ENCODE results near the gene GPC1.
A peak's percentile ranks its signal among the peaks of the same experiment; 100 is the strongest.

The GPC1 gene

DNA sequence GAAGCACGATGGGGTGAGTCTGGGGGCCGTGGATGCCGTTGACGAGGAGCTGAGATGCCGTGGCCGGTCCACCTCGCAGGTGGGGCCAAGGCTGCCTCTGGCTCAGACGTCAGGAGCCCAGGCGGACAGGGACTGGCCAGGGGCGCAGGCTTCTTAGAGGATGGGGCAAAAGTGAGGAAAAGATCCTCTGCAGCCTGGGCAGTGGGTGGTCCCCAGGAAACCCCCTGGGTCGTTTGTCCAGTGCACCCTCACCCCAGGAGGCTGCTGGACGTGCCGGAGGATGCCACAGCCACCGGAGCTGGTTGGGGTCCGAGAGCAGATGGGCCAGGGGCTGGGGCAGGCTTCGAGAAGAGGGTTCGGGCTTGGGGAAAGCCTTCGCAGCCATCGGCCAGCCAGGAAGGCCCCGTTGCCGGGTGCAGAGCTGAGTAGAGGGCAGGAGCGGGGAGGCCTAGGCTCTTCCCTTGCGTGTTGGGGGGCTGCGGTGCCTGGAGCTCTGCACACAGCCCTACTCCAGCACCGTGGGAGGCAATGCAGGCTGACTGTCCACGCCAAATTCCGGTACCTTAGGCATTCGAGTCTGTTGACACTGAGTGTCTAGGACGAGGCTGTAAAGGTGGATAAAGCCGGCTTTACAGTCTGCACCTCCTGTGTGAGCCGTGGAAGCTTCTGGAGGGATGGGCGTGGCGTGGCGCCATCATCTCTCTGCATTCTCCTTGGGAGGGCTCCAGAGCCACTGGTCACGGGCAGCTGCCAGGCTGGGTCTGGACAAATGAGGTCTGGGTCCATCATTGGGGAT, 18.8 kb downstream of the GPC1 start:
- DNase-seq: peak in 11 of 51 donors; percentile 9 to 45 (median 40)

DNA sequence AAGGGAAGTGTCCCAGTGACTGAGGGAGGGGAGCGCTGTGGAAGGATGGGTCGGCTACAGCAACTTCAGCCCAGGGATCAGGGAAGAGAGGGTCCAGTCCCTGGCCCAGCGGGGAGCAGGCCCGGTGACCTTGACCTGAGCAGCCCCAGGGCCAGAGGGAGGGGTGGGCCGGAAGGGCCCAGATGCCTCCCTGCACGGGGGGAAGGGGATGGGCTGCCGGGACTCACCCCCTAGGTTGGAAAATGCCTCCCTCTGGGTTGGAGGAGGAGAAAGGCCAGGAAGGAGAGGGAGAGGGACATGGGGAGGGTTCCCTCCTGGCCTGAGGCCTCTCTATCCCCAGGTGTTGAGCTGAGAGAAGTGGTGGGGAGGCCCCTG, 19.8 kb downstream of the GPC1 start:
- no peak for DNase-seq

DNA sequence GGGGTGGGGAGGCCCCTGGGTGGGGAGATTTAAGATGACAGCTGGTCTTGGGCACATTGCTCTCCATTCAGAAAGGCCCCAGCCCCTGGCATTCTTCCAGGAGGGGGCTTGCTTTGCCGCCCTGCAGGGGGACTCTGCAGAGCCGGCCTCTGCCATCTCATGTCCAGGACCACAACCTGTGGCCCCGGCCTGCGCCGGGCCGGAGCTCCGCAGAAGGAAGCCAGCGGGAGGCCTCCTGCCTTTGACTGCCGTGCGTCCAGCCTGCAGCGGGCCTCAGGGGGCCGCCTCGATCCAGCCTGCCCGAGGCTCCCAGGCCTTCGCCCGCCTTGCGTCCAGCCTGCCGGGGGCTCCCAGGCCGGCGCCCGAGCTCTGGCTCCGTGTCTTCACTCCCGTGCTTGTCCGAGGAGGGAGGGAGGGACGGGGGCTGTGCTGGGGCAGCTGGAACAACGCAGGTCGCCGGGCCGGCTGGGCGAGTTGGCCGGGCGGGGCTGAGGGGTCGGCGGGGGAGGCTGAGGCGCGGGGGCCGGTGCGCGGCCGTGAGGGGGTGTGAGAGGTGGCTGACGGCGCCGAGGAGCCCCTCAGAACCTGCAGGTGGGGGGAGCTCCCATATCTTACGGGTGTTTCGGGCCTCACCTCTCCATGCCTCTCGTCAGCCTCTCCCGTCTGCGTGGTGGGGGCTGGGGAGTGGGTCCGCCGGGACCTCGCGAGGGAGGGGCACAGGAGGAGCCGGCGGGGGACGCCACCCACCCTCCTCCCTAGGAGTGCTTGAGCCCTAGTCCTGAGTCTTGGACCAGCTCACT, 20.4 kb downstream of the GPC1 start:
- no peak for DNase-seq

DNA sequence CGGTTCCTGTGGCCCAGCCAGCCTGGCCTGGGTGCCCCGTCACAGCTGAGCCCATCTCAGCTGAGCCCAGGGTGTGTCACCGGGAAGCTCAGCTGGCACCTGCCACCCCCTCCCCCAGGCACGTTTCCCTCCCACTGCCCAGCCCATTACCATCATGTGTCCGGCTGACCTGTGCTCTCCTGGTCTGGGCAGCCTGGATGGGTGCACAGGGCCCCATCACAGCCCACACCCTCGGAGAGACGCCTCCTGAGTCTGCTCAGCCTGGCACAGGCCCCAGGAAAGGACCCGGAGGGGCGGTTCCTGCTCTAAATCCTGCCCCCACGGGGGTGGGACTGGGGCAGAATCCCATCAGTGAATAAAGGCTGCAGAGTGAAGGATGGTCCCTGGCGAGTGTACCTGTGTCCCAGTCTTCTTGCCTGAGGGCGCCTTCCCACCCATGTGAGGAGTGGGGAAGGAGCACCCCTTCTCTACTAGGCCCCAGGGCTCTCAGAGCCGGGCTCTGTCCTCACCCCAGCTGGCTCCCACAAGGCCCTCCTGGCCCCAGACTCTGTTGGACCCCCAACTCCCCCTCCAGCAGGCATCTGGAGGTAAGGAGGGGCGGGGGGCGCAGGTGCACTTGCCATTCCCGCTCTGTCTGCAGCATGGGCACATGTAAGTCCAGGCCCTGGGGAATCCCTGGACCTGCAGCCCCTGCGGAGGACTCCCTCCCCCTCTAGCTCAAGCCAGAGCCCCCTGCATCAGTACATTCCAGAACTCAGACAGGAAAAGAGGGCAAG, 21.2 kb downstream of the GPC1 start:
- peak in 1 of 51 donors; percentile 41 for DNase-seq

DNA sequence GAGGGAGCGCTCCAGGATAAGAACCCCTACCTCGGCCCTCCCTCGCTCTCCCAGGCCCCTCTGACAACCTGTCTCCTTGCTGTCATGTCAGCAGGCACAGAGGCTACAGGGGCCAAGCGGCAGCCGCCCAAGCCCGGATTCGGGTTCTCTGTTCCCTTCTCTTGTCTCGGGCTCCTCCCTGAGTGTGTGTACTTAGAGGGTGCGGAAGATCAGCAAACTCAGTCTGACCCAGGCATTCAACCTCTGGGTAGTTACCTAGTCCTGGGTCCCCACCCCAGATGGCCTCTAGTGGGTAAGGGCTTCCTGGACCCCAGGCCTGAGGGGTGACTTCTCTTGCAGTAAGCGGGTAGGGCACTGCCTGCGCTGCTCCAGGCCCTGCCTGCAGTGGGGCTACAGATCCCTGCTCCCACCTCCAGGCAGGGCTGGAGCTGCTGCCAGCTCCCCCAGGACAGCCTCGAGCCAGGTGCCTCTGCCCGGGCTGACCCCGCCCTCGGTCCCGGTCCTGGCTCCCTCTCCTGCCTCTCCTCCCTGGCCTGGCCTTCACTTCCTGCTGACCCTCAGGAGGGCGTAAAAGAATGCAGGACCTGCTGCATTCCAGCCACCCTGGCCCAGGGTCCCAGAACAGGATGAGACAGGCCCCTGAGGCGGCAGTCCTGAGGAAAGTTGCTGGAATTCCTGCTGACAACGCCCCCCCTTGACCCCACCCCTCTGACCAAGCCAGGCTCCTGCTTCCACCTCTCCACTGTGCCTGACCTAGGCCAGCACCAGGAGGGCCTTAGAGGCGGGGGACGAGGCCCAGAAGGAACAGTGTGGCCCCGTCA, 22.0 kb downstream of the GPC1 start:
- no peak for DNase-seq

DNA sequence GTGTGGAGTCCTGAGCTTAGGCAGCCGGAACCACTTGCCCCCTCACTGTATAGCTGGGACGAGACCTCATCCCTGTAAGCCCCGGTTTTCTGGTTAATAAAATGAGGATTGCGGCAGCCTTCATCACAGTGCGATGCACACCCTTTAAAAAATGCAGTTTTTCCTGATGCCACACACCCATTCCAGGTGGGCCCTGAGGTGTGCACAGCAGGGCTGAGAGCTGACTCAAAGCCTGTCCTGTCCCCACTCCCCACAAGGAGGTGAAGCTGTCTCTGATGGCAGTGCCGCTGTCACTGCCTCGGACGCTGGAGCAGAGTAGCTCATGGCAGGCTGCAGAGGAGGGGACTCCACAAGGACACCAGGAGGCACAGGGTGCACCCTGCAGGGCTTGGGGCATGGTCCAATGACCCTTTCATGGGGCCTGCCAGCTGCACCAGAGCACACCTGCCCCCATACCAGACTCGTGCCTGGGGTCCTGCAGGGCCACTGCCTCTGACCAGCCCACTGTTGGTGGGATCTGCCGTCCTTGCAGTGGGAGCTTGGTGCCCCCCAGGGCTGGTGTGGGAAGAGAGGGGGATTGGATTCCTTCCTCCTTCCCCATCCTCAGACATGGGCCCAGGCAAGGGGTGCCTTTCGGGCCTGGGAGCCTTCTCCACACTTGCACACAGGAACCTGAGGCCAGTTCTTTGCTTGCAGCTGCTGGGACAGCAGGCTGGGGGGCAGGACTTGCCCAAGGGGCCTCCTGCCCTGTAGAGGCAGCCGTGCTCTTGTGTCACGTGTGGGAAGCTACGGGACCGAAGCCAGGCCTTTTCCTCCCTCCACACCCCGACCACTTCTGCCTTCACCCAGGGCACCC, 22.8 kb downstream of the GPC1 start:
- no peak for DNase-seq

DNA sequence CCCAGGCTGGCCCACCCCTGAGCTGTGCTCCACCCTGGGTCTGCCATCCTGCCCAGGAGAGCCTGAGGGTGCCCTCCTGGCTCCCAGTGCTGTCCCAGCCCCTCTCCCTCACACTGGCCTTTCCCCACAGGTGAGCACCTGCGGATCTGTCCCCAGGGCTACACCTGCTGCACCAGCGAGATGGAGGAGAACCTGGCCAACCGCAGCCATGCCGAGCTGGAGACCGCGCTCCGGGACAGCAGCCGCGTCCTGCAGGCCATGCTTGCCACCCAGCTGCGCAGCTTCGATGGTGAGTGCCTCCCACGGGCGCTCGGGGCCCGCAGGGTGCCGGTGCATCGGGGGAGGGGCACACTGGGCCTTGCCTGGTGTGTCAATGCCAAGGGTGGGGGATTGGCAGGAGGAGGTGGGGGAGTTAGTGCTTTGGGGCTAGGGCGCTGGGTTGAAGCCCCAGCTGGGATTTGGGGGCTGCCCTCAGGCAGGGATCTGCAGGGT, 23.5 kb downstream of the GPC1 start:
- no peak for DNase-seq

DNA sequence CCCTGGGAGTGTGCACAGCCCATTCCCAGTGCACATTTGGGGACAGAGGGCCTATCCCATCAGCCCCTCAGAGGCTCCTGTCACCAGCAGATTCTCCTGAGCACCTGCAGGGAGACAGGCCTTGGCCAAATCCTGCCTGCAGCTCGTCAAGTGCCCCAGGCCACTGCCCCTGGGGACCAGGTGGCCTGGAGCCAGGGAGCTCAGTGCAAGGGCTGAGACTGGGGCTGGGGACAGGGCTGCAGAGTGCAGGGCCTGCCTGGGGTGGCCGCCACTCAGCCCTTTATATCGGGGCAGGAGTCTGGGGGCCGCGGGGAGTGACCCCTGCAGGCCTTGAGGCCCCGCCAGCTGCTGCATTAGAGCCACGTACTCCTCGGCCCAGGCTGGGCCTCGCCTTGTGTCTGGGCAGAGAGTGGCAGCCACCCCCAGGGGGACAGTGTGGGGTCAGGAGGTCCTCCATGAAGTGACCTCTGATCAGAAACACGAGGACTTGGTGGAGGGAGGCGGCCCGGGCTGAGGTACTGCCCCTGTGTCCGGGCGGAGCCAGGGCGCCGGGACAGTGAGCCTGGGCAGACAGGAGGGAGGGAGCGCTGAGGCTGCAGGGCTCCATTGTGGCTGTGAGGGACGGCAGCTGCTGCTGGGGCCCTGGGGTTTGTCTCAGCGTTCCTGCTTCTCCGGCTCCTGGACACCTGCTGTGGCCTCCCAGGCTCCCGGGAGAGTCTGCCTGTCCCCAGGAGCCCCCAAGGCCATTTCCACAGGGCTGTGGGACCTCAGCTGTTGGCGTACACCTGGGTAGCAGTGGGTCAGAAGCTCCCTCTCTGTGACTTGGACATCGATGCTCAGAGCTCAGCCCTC, 24.2 kb downstream of the GPC1 start:
- no peak for DNase-seq

DNA sequence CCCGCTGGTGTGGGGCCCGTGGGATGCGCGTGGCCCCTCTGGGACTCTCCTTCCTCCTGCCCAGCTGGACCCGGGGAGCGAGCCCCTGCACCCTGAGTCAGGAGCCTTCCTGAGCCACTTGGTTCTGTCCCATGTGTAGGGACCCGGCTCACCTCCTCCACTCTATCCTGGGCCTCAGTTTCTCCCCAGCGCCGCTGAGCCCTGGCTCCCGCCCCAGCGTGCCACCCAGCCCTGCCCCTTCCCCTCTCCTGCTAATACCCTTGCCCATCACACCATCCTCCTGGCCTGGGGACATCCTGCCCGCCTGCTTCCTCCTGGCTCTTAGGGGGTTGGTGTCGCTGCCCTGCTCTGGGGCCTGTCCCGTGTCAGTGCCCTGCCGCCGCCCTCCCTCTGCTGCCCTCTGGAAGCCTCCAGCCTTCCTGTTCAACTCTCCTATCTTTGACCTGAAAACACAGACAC, 24.8 kb downstream of the GPC1 start:
- no peak for DNase-seq

DNA sequence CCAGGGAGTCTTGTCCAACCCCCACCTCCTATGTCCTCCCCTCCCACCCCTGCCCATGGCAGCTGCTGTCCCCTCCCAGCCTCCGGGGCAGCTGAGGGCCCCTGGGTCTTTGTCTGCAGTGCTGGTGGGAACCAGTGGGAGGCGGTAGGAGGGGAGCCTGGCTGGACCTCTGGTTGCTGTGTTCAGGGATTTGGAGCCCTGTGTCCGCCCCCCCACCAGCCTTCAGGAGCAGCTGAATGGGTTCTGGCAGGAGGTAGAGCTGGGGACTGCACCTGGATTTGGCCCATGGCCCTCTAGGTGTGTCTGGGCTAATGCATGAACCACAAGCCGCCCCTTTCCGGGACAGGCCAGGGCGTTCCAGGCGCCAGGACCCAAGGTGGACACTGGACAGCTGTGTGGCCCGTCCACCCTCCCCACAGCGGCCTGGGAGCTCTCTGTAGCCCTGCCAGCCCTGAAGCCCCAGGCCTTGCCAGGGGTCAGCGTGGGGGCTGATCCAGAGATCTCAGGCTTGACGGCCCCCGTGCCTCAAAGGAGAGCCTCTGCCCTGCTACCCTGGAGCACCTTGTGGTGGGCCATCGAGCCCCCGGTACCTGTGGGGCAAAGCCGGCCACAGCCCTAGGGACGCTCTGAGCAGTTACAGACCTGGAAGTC, 25.4 kb downstream of the GPC1 start:
- DNase-seq: no peak

DNA sequence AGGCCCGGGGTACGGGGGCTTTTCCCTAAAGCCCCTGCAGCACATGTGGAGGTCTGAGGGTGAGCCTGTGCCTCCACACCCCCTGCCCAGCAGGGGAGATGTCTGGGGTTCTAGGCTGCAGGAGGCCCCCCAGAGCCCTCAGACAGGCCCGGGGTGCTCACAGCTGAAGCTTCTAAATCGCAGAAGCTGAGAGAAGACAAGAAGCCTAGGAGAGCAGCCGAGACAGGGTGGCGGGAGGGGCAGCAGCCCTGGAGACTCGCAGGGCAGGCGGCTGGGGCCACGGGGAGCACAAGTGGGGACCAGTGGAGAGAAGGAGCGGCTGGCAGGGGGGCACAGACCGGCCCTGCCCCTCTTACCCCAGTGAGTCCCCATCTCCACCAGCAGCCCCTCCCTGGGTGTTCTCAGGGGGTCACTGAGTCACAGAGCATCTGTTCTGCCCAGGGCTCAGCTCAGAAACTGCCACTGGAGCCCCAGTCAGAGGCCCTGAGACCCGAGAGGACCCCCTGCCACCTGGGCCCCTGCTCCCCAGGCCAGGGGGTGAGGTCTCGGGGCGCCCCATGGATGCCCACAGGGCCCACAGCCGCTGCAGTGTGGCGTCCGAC, 26.1 kb downstream of the GPC1 start:
- DNase-seq: no peak

DNA sequence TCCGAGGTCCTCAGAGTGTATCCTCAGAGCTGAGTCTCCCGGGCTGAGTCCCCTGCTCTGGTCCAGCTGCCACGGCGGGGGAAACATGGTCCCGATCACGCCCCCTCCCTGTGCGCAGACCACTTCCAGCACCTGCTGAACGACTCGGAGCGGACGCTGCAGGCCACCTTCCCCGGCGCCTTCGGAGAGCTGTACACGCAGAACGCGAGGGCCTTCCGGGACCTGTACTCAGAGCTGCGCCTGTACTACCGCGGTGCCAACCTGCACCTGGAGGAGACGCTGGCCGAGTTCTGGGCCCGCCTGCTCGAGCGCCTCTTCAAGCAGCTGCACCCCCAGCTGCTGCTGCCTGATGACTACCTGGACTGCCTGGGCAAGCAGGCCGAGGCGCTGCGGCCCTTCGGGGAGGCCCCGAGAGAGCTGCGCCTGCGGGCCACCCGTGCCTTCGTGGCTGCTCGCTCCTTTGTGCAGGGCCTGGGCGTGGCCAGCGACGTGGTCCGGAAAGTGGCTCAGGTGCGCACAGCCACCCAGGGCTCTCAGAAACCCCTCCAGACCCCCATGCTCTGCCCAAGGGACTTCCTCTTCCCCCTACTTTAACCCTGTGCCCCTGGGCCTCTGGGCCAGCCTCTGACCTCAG, 26.7 kb downstream of the GPC1 start:
- DNase-seq: no peak

DNA sequence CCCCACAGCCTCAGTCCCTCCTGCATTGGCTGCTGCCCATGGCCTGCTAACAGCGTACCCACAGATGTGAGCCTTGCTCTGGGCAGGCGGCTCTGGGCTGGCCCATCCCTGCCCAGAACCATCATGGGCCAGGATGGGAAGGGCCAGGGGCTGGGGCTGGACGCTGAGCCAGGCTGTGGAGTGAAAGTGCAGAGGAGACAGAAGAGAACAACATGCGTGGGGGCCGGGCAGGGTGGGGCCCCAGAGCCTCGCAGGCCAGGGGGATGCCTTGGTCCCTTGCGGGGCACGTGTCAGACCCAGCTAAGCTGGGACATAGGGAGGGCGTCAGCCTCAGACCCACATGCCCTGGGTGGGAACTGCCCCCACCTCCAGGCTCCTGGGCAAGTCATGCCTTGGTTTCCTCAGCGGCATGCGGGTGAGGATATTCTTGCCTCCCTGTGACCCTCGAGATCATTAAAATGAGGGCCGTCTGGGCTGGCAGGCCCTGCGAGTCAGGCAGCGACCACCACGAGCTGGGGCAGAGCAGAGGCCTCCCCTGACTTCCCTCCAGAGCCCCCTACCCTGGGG, 27.3 kb downstream of the GPC1 start:
- no peak for DNase-seq

DNA sequence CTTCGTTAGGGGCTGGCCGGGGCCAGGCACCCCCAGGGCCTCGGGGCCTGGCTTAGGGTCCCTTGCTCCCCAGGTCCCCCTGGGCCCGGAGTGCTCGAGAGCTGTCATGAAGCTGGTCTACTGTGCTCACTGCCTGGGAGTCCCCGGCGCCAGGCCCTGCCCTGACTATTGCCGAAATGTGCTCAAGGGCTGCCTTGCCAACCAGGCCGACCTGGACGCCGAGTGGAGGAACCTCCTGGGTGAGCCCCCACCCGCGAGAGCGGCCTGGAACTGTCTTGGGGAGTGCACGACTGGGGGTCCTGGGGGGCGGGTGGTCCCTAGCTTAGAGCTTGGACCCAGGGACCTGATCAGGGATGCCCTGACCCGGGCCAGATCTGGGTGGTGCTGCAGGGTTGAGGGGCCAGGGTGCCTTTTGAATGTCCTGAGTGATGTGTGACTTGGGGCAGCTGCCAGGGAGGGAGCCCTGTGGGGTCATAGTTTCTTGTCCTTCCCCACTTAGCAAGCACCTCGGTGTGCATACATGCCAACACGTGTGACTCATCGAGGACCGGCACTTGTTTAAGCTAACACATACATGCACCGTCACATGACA, 27.9 kb downstream of the GPC1 start:
- DNase-seq: no peak

DNA sequence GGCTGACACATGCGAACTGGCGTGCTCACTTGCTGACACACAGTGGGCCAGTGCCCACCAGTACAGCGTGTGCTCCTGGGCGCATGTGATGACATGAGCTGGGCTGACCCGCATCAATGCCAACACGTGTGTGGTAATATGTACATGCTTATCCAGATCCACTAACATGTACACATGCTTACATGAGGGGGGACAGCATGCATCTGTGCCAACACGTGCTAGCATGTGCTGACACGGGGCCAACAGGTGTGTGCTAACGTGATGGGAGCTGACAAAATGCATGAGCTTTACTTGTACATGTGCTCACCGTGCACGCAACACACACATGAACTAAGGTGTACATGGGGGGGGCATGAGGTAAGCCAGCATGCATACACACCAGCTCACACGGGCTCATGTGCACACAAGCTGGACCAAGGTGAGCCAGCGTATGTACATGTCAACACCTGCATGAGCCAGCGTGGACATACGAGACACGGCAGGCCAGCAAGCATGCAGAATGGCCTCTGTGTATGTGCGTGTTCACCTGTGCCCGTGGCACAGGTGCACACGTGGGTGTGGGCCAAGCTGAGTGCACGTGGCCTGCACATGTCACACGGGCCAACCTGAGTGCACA, 28.5 kb downstream of the GPC1 start:
- no peak for DNase-seq

DNA sequence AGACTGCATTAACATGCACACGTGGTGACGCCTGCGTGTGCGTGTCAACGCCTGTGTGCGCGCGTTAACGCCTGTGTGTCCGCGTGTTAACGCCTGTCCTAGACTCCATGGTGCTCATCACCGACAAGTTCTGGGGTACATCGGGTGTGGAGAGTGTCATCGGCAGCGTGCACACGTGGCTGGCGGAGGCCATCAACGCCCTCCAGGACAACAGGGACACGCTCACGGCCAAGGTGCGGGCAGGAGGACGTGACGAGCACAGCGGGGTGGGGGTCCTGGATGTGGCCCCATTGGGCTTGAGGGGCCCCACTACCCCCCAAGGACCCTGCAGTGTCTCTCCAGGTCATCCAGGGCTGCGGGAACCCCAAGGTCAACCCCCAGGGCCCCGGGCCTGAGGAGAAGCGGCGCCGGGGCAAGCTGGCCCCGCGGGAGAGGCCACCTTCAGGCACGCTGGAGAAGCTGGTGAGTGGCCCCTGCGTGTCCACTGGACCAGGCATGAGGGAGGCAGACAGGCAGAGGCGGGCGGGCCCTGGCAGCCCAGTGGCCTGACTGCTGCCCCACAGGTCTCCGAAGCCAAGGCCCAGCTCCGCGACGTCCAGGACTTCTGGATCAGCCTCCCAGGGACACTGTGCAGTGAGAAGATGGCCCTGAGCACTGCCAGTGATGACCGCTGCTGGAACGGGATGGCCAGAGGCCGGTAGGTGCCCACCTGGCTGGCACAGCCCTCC, 29.2 kb downstream of the GPC1 start:
- no peak for DNase-seq

All from hypothalamus (tissue), 51 donors.